H9 (cell line): ENCODE data around the gene MRPS34. TPM values are rescaled to one million over a fixed set of nuclear protein-coding genes. Genes with fewer than 3 reads are reported as not detected.

Experiments
- DNase-seq: peaks from one replicate; pipeline ENCODE4 v3.0.0-alpha.2; 2017
- H2AFZ ChIP-seq: one replicate; pipeline ENCODE4 v1.6.1; 2013; ENCODE audit warnings: mild to moderate bottlenecking, low read length, control low read depth, moderate library complexity
- H2AK5ac ChIP-seq: 2 replicates; pipeline ENCODE4 v1.6.1; 2013; ENCODE audit warnings: low read length, control low read depth, mixed read lengths; ENCODE audit not compliant: insufficient read length
- H2BK120ac ChIP-seq: one replicate; pipeline ENCODE4 v1.6.1; 2013; ENCODE audit warnings: low read depth, mild to moderate bottlenecking, low read length, control low read depth, inconsistent platforms; ENCODE audit not compliant: poor library complexity, severe bottlenecking
- H2BK12ac ChIP-seq: 2 replicates; pipeline ENCODE4 v1.6.1; 2013; ENCODE audit warnings: low read length, control low read depth, mixed read lengths, low read depth; ENCODE audit not compliant: insufficient read length
- H2BK15ac ChIP-seq: 2 replicates; pipeline ENCODE4 v1.6.1; 2013; ENCODE audit warnings: low read depth, low read length, control low read depth
- H2BK20ac ChIP-seq: one replicate; pipeline ENCODE4 v1.6.1; 2013; ENCODE audit warnings: low read depth, mild to moderate bottlenecking, low read length, control low read depth, inconsistent platforms; ENCODE audit not compliant: poor library complexity, severe bottlenecking
- H2BK5ac ChIP-seq: 2 replicates; pipeline ENCODE4 v1.6.1; 2013; ENCODE audit warnings: low read length, control low read depth, mixed read lengths; ENCODE audit not compliant: insufficient read length
- H3K14ac ChIP-seq: 2 replicates; pipeline ENCODE4 v1.6.1; 2013; ENCODE audit warnings: low read length, control low read depth; ENCODE audit not compliant: insufficient read depth
- H3K18ac ChIP-seq: 2 replicates; pipeline ENCODE4 v1.6.1; 2013; ENCODE audit warnings: low read depth, mild to moderate bottlenecking, mixed read lengths, low read length, control low read depth; ENCODE audit not compliant: insufficient read length
- H3K23ac ChIP-seq: 2 replicates; pipeline ENCODE4 v1.6.1; 2013; ENCODE audit warnings: low read length, control low read depth, mixed read lengths, low read depth; ENCODE audit not compliant: insufficient read length
- H3K23me2 ChIP-seq: 2 replicates; pipeline ENCODE4 v1.6.1; 2013; ENCODE audit warnings: low read depth, mild to moderate bottlenecking, mixed read lengths, low read length, control low read depth; ENCODE audit not compliant: insufficient read length, poor library complexity, severe bottlenecking
- H3K27ac ChIP-seq: 2 replicates; pipeline ENCODE4 v1.5.1; 2013; ENCODE audit warnings: low read length, control low read depth, mixed read lengths, low read depth; ENCODE audit not compliant: insufficient read length
- H3K27me3 ChIP-seq: 2 replicates; pipeline ENCODE4 v1.6.1; 2013; ENCODE audit warnings: low read length, control low read depth, inconsistent platforms; ENCODE audit not compliant: insufficient read depth
- H3K4ac ChIP-seq: 2 replicates; pipeline ENCODE4 v1.6.1; 2013; ENCODE audit warnings: low read depth, mild to moderate bottlenecking, control low read depth, inconsistent platforms, low read length, moderate library complexity
- H3K4me1 ChIP-seq: 2 replicates; pipeline ENCODE4 v1.6.1; 2013; ENCODE audit warnings: low read length, control low read depth, inconsistent platforms; ENCODE audit not compliant: insufficient read depth
- H3K4me2 ChIP-seq: 2 replicates; pipeline ENCODE4 v1.6.1; 2013; ENCODE audit warnings: low read length, control low read depth, mixed read lengths; ENCODE audit not compliant: insufficient read length, insufficient read depth
- H3K56ac ChIP-seq: 2 replicates; pipeline ENCODE4 v1.6.1; 2013; ENCODE audit warnings: low read depth, mild to moderate bottlenecking, mixed read lengths, low read length, control low read depth; ENCODE audit not compliant: insufficient read length
- H3K79me1 ChIP-seq: 2 replicates; pipeline ENCODE4 v1.6.1; 2013; ENCODE audit warnings: low read depth, mild to moderate bottlenecking, moderate library complexity, low read length, control low read depth, inconsistent platforms; ENCODE audit not compliant: insufficient read depth, poor library complexity, severe bottlenecking
- H3K79me2 ChIP-seq: 2 replicates; pipeline ENCODE4 v1.6.1; 2013; ENCODE audit warnings: low read length, control low read depth, inconsistent platforms; ENCODE audit not compliant: insufficient read depth
- H3K9ac ChIP-seq: 2 replicates; pipeline ENCODE4 v1.6.1; 2013; ENCODE audit warnings: low read length, control low read depth, mixed read lengths; ENCODE audit not compliant: insufficient read length; ENCODE audit errors: extremely low read depth
- H3K9me3 ChIP-seq: one replicate; pipeline ENCODE4 v1.6.1; 2013; ENCODE audit warnings: low read depth, low read length, inconsistent platforms; ENCODE audit not compliant: control insufficient read depth
- H3T11ph ChIP-seq: one replicate; pipeline ENCODE4 v1.6.1; 2013; ENCODE audit warnings: mild to moderate bottlenecking, low read length, control low read depth, inconsistent platforms
- H4K20me1 ChIP-seq: one replicate; pipeline ENCODE4 v1.6.1; 2013; ENCODE audit not compliant: control insufficient read depth, insufficient read length, insufficient read depth
- H4K5ac ChIP-seq: 2 replicates; pipeline ENCODE4 v1.6.1; 2013; ENCODE audit warnings: low read depth, mild to moderate bottlenecking, mixed read lengths, low read length, control low read depth; ENCODE audit not compliant: insufficient read length
- H4K8ac ChIP-seq: replicated peaks from 2 replicates; pipeline ENCODE4 v1.6.1; 2013; ENCODE audit warnings: low read length, control low read depth, mixed read lengths, low read depth; ENCODE audit not compliant: insufficient read length
- H4K91ac ChIP-seq: 2 replicates; pipeline ENCODE4 v1.6.1; 2013; ENCODE audit warnings: low read depth, mild to moderate bottlenecking, moderate library complexity, mixed read lengths, low read length, control low read depth; ENCODE audit not compliant: insufficient read length
- H3K27ac Mint-ChIP-seq, 3 experiments: 2 replicates in 2 of 3; 3 replicates in 1 of 3; pipeline ENCODE4 v1.8.0; 2020 to 2021; ENCODE audit warnings: mixed read lengths in 3 of 3, mild to moderate bottlenecking in 1 of 3, moderate library complexity in 1 of 3
- H3K27me3 Mint-ChIP-seq: 2 replicates; pipeline ENCODE4 v1.8.0; 2021; ENCODE audit warnings: low read depth, mild to moderate bottlenecking, moderate library complexity, mixed read lengths
- H3K36me3 Mint-ChIP-seq, 3 experiments: 2 replicates in 2 of 3; 3 replicates in 1 of 3; pipeline ENCODE4 v1.8.0; 2020 to 2021; ENCODE audit warnings: low read depth in 3 of 3, mixed read lengths in 3 of 3; ENCODE audit not compliant: insufficient read depth in 1 of 3
- H3K4me1 Mint-ChIP-seq, 2 experiments: 2 replicates each; pipeline ENCODE4 v1.8.0; 2020; ENCODE audit warnings: mixed read lengths in 2 of 2
- H3K4me3 Mint-ChIP-seq, 2 experiments: 2 replicates in 1 of 2; 3 replicates in 1 of 2; pipeline ENCODE4 v1.8.0; 2020 to 2021; ENCODE audit warnings: mild to moderate bottlenecking in 2 of 2, mixed read lengths in 2 of 2, moderate library complexity in 1 of 2
- H3K9me3 Mint-ChIP-seq, 2 experiments: 2 replicates in 1 of 2; 3 replicates in 1 of 2; pipeline ENCODE4 v1.8.0; 2020; ENCODE audit warnings: mild to moderate bottlenecking in 2 of 2, mixed read lengths in 2 of 2, moderate library complexity in 1 of 2
- CTCF ChIP-seq: fragments of 200-600 bp; sonication (generic); conservative IDR thresholded peaks from 3 replicates; pipeline ENCODE4 v1.8.0; 2021; ENCODE audit warnings: antibody characterized with exemption, mild to moderate bottlenecking
- WGBS: extraction: QIAGEN DNeasy Blood & Tissue Kit; methylation state at CpG from one replicate; pipeline ENCODE4 v1.1.7; 2013; ENCODE audit warnings: missing lambda C conversion rate, low lambda C conversion rate, mixed read lengths; ENCODE audit not compliant: insufficient read length; ENCODE audit errors: extremely low coverage; 5-methylcytosine and 5-hydroxymethylcytosine counted together
- total RNA-seq: library from RNA; stranded (reverse); gene quantifications from 2 replicates; pipeline ENCODE4 v1.2.1, GENCODE V29; 2021

MRPS34 gene
- total RNA-seq, 1 experiment from 2014 or later: 205 TPM

GRCh38 chr16:1767116-1767994 is 5.6 kb downstream of the MRPS34 start:
- Histone ChIP-seq H2BK20ac (no peak overlapping the region), H2BK5ac (no peak overlapping the region), H4K91ac (no peak overlapping the region), H3K4me2 (no peak overlapping the region), H3K9me3 (no peaks in the 10 kb centered on the region), H4K8ac (no peak overlapping the region), H2BK120ac (no peak overlapping the region), H4K5ac (no peak overlapping the region), H3K9ac (no peak overlapping the region), H4K20me1 (no peaks in the 10 kb centered on the region), H3K4me1 (no peaks in the 10 kb centered on the region), H3K27ac (no peak overlapping the region), H3K79me1 (no peaks in the 10 kb centered on the region), H2AK5ac (no peak overlapping the region), H3K4ac (no peak overlapping the region), H2AFZ (no peak overlapping the region), H3K14ac (no peak overlapping the region), H3K56ac (no peak overlapping the region), H3K18ac (no peak overlapping the region), H3K23me2 (peaks cover 6% of the 10 kb centered on the region), H3K27me3 (no peaks in the 10 kb centered on the region), H3T11ph (no peak overlapping the region), H3K79me2 (no peaks in the 10 kb centered on the region; the same call in 1 of the 2 replicates), H2BK15ac (no peak overlapping the region), H2BK12ac (no peak overlapping the region), H3K23ac (no peak overlapping the region)
- DNase-seq: no peak
- Mint-ChIP-seq H3K4me1 (peaks cover 3 to 14% of the 10 kb centered on the region in 2 experiments), H3K27me3 (no peaks in the 10 kb centered on the region; the same call in 1 of the 2 replicates), H3K4me3 (no peak overlapping the region), H3K36me3 (peaks cover 10 to 36% (median 31%) of the 10 kb centered on the region in 3 experiments; a peak in 6 of 7 replicates), H3K9me3 (no peaks in the 10 kb centered on the region), H3K27ac (no peak overlapping the region)
- no CpG with 5 or more reads among the region's 42 CpGs for WGBS
- TF ChIP-seq CTCF: no peak
